ENCODE results near the gene MT3. TPM values are rescaled to one million over a fixed set of nuclear protein-coding genes. Genes with fewer than 3 reads are reported as not detected.

The MT3 gene
- polyA plus RNA-seq, 1 of the 3 experiments (the other 2 are of a cell fraction), result 0.43 TPM

DNA sequence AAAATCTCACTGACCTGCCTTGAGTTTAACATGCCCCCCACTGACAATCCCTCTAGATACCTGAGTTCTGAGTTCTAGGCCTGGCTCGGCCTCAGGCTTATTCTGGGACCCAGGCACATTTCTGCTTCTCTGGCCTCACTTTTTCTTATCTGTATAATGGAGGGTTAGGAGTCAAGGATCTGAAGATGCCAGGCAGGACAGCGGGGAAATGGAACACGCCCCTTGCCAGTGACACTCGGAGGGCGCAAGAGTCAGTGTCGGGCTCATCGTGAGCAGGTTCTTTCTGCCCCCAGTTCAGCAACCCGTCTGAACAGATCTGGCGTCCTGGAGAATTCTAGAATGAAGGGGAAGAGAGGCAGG, 567 bp upstream of the MT3 start:
- no peak for TF ChIP-seq RXRA (IDR thresholded peaks at IDR 0.05; ENCODE audit: borderline replicate concordance, low read depth)
- no peak for TF ChIP-seq YY1 (IDR thresholded peaks at IDR 0.05; ENCODE audit: low read depth)
- no peak for TF ChIP-seq RAD21 (IDR thresholded peaks at IDR 0.05; ENCODE audit: low read length)
- TF ChIP-seq SIN3A (IDR thresholded peaks at IDR 0.05; ENCODE audit: borderline replicate concordance, low read depth, low read length), result no peak
- Histone ChIP-seq H3K36me3 (replicated peaks in 1 of 2; ENCODE audit: control insufficient read depth in 1 of 2, insufficient read depth in 2 of 2, low read length in 1 of 2) (no peaks in the 10 kb centered on the region), H3K27me3 (ENCODE audit: insufficient read depth) (no peaks in the 10 kb centered on the region; the same call in 1 of the 2 replicates), H3K4me2 (peak overlapping the region; percentile 93), H3K79me2 (ENCODE audit: insufficient read depth) (no peaks in the 10 kb centered on the region), H3F3A (replicated peaks; ENCODE audit: insufficient read depth) (no peaks in the 10 kb centered on the region), H3K9ac (no peak overlapping the region), H3K9me2 (no peaks in the 10 kb centered on the region), H3K4me1 (ENCODE audit: control insufficient read depth in 1 of 2, insufficient read depth in 2 of 2, low read depth in 1 of 2, low read length in 1 of 2) (peaks cover 0 to 8% of the 10 kb centered on the region in 2 experiments; a peak in 1 of 4 replicates), H2AFZ (ENCODE audit: low read depth) (no peak overlapping the region), H3K4me3 (ENCODE audit: low read depth in 2 of 2, low read length in 1 of 2) (peak overlapping the region; percentile 49 to 74; a peak in 3 of 4 replicates), H3K27ac (ENCODE audit: low read depth in 2 of 2, low read length in 1 of 2) (no peak overlapping the region), H3K9me3 (no peaks in the 10 kb centered on the region), H4K20me1 (ENCODE audit: insufficient read depth) (no peaks in the 10 kb centered on the region)
- no peak for DNase-seq
- CTCF ChIA-PET, result interaction anchor here (1.0 to 4.1 kb wide), 3 partner anchors 12 to 114 kb away, joined by 4 to 28 read pairs (median 5); no protein-coding TSS in a partner anchor
- WGBS (ENCODE audit: low lambda C conversion rate), result 34% methylated on average over 9 of the region's 9 CpGs
- POLR2A ChIA-PET, result no interaction called here

DNA sequence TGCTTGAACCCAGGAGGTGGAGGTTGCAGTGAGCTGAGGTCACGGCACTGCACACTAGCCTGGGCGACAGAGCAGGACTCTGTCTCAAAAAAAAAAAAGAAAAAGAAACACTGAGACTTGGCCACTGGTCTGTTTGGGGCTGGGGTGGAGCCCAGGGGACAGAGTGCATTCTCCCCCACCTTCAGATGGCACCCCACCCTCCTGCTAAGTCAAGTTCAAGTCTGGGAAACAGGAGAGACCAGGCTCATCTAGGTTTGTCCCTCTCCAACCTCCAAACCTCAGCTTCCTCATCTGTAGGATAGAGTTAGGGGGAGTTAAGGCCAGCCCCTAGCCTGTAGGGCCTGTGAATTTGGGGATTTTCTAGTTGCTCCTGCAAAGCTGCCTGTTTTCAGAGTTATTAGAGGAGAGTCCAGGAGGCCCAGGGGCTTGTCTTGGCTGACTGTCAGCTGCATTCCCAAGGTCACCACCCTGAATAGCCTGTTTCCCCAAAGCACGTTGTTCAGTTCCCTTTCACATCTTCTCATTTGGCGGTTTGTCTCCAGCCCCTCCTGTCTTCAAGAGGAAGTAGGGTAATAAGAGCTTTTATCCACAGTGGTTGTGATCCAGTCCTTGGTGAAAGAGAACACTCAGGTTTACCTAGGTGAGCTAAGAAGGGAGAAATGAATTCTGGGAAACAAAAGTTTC, 2.2 kb downstream of the MT3 start:
- Histone ChIP-seq H2AFZ (ENCODE audit: low read depth) (no peak overlapping the region), H3K27ac (ENCODE audit: low read depth in 2 of 2, low read length in 1 of 2) (no peak overlapping the region), H3K9me3 (no peaks in the 10 kb centered on the region), H3K36me3 (replicated peaks in 1 of 2; ENCODE audit: control insufficient read depth in 1 of 2, insufficient read depth in 2 of 2, low read length in 1 of 2) (no peaks in the 10 kb centered on the region), H3K4me1 (ENCODE audit: control insufficient read depth in 1 of 2, insufficient read depth in 2 of 2, low read depth in 1 of 2, low read length in 1 of 2) (peaks cover 0 to 8% of the 10 kb centered on the region in 2 experiments; a peak in 1 of 4 replicates), H4K20me1 (ENCODE audit: insufficient read depth) (no peaks in the 10 kb centered on the region), H3K4me3 (ENCODE audit: low read depth in 2 of 2, low read length in 1 of 2) (no peak overlapping the region), H3K9ac (no peak overlapping the region), H3K27me3 (ENCODE audit: insufficient read depth) (no peaks in the 10 kb centered on the region; the same call in 1 of the 2 replicates), H3K4me2 (no peak overlapping the region), H3K79me2 (ENCODE audit: insufficient read depth) (no peaks in the 10 kb centered on the region), H3K9me2 (no peaks in the 10 kb centered on the region), H3F3A (replicated peaks; ENCODE audit: insufficient read depth) (no peaks in the 10 kb centered on the region)
- POLR2A ChIA-PET, result interaction anchor here (0.6 kb wide), 1 partner anchor 72 kb away, joined by 3 read pairs; no protein-coding TSS in a partner anchor
- DNase-seq, result no peak
- TF ChIP-seq EP300 (IDR thresholded peaks at IDR 0.05; ENCODE audit: borderline replicate concordance in 1 of 2, low read depth in 1 of 2, low read length in 1 of 2) (no peak), YY1 (IDR thresholded peaks at IDR 0.05; ENCODE audit: low read depth) (no peak), FOXJ3 (CRISPR knock-in tag; IDR thresholded peaks at IDR 0.05) (no peak), MXI1 (IDR thresholded peaks at IDR 0.05; ENCODE audit: low read depth, low read length) (no peak), EZH2phosphoT487 (IDR thresholded peaks at IDR 0.05; ENCODE audit: borderline replicate concordance, low read depth) (no peak), GATA2 (CRISPR knock-in tag; IDR thresholded peaks at IDR 0.05) (no peak), RAD21 (IDR thresholded peaks at IDR 0.05; ENCODE audit: low read length) (no peak), NRF1 (IDR thresholded peaks at IDR 0.05; ENCODE audit: low read depth, low read length) (no peak), RCOR1 (IDR thresholded peaks at IDR 0.05; ENCODE audit: low read length) (no peak), FOXM1 (IDR thresholded peaks at IDR 0.05; ENCODE audit: low read depth) (no peak)
- TF ChIP-seq, protein P1, sequence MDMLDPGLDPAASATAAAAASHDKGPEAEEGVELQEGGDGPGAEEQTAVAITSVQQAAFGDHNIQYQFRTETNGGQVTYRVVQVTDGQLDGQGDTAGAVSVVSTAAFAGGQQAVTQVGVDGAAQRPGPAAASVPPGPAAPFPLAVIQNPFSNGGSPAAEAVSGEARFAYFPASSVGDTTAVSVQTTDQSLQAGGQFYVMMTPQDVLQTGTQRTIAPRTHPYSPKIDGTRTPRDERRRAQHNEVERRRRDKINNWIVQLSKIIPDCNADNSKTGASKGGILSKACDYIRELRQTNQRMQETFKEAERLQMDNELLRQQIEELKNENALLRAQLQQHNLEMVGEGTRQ (IDR thresholded peaks at IDR 0.05; ENCODE audit: borderline replicate concordance, low read depth, low read length), result no peak
- CTCF ChIA-PET, result interaction anchor here (1.0 to 4.1 kb wide), 5 partner anchors 10 to 111 kb away, joined by 3 to 28 read pairs (median 11); no protein-coding TSS in a partner anchor
- WGBS (ENCODE audit: low lambda C conversion rate), result 82% methylated on average over 4 of the region's 4 CpGs

All from SK-N-SH (cell line).